NCI-H2029 (cell line): ENCODE measurements around the gene BACH2.

ENCODE experiments used
- DNase-seq: peaks from one replicate; lab custom pipeline; 2025; lab: John Stamatoyannopoulos, UW

Gene BACH2

GRCh38 chr6:90096818-90097217 is 199.8 kb downstream of the BACH2 start:
- no peak for DNase-seq

- no peak for DNase-seq
Observed at GRCh38 chr6:90095788-90096187, 200.9 kb downstream of the BACH2 start.

DNA sequence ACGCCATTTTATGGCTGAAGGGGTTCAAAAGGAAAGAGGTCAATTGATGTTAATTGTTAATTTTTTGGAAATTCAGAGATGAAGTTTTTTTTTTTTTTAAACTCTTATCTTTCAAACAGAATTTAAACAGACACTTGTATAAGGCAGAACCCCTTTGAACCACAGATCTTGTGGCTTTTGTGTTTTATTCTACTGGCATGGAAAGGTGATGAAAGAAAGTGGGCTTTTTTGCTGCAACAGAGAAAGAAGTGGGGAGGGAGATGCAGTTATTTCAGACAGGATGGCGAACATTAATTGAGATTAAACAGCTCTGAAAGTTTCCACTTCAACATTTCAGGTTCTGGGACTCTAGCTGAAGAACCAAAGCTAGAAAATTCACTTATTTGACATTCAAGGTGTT is 201.5 kb downstream of the BACH2 start:
- DNase-seq = no peak

DNA sequence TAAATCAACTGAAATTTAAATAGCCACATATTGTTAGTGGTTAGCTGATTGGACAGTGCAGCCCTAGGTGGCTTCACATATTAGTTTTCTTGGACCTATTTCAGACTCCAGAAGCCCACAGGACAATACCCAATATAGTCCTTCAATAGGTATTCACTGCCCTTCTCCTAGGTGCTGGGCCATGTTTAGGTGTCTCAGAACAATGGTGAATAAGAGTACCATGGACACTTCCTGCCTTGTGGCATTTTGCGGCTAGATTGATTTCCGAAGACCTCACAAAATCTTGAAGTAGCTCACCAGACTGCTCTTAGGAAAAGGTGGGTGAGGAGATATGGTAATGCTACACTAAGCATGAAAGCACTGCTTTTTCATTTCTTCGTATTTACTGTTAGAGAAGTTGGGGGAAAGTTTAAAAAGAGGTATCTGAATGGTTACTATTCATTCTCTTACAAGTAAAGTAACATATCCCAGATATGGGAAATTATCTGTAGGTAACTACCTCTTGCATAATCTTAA is 203.0 kb downstream of the BACH2 start:
- no peak for DNase-seq

- no peak for DNase-seq
Observed at GRCh38 chr6:90090866-90091265, 205.8 kb downstream of the BACH2 start.

DNA sequence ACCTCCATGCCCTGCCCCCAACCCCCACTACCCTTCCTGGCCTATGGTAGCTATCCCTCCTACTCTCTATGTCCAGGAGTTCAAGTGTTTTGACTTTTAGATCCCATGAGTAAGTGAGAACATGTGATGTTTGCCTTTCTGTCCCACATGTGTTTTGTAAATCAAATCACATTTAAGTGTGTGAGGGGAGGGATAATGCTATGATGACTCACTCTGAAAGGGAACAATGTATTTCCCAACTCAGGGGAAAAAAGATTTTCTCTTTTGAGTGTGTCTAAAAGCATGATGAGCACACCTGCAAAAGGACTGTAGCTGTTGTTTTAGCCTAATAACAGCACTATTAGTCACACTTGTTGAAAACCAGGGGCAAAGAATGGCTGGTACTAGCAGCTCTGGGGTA is 208.6 kb downstream of the BACH2 start:
- no peak for DNase-seq

GRCh38 chr6:90087106-90087833 is 209.4 kb downstream of the BACH2 start:
- DNase-seq = no peak

DNA sequence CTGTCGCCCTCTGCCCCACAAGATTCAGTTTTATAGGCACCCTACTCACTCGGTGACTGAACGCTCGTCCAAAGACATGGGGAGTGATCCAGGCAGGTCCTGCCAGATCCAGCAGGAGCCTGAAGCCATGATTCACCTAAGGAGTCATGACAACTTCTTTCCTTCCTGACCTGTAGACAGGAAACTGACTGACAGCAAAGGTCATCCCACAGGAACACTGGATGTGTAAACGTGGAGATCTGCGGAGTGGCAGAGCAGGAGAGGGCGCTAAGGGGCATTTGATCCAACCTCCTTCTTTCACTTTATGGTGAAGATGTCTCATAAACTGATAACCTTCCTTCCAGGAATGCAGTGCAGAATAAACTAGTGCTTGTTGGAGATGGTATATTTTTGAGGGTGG is 210.1 kb downstream of the BACH2 start:
- DNase-seq = no peak

DNA sequence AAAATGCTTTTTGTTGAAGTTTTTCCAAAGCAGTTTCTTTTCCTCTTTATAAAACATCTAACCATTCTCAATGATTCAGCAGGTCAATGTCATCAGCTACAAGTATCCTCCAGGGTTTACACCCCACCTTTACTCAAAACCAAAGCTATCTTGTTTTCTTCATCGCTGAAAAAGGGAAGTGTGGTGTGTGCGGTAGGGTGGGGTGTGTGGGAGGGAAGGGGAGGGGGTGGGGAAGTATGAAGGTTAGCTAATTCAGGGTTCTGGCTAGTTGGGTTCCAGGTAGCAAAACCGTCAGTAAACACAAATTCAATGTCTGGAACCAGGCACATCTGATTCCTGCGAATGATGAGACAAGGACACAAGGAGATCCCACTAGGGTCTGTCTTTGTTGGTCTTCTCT is 212.8 kb downstream of the BACH2 start:
- DNase-seq = no peak

DNA sequence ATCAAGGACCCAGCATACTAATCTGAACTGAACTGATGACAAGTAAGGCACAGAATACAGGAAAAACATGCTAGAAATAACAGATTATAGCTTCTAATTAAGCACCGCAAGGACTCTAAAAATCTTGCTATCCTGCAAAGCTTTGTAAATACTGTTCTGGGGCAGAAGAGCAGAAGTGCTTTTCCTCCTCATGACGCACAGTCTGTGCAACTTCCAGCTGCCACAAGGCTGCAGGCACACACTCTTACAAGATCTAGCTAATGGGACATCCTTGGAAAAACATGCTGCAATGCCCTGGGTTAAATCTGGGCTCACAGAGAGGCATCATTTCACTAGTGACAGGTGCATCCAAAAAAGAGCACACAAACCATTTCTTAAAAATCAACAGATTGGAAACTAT is 213.8 kb downstream of the BACH2 start:
- DNase-seq = no peak

- DNase-seq = no peak
Observed at GRCh38 chr6:90080876-90081481, 215.7 kb downstream of the BACH2 start.

GRCh38 chr6:90079560-90080490 is 216.8 kb downstream of the BACH2 start:
- no peak for DNase-seq

DNA sequence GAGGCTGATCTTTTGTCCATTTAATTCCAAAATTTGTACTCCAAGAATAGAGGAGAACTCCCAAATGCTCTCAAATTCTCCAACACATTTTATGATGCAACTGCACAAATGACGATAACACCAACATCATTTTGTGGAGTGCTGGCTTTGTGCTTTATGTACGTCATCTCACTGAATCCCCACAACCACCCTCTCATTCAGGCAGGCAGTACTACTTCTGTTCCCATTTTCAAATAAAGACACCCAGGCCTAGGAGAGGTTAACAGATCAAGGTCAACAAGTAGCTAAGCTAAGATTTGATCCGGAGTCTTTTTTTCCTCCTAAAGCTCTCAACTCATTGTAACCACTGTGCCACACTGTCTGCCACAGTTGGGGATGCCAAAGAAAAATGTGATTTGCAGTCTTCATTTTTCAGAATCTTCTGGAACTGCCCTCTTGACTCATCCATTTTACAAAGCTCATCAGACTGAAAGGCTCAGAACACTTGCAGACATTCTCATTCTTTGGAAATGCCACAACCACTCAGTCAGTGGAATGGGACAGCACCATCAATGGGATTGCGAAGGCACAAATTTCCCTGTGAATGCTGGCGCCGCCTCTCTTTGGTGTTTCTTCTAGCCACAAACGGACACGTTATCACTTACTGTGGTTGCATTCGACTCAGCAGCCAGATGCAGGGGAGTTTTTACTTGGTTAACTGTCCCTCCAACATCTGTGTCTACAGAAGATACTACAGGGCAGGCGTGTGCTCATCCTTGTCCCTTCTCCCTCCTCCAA is 217.9 kb downstream of the BACH2 start:
- DNase-seq = no peak

DNA sequence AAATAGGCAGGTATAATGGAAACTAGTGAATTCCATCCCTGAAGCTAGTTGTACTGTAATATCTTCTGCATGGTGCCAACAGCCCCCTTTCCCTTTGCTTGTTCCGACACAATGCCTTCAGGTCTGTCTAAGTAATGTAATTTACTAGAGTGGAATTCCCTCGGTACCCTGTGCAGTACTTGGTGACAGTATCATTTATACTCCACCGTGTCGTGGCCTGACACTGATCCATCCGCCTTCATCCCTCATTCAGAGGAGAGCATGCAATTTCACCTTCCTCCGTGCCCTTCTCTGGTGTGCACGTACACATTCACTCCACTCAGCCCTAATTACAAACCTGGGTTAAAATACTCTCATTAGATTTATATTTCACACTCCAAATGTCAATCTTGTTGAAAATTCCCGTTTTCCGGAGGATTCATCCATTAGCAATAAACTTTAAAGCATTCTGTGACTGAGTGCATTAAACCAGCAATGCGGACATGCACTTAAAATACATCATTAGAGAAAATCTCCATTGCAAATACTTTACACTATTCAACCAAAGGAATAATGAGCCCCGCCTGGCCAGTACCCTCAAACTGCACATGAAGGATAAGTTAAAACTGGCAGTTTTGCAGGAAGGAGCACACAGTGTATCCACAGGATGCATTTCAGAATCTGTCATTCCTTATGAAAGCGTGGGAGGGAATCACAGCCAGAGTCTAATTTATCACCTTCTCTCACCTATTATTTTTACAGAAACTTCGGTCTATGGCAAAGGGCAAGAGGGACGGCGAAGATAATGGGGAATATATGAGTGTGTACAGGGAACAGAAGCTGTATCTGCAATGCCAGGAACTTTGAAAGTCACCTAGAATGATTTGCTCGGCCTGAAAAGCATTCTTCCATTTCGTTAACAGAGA is 219.9 kb downstream of the BACH2 start:
- DNase-seq = no peak

DNA sequence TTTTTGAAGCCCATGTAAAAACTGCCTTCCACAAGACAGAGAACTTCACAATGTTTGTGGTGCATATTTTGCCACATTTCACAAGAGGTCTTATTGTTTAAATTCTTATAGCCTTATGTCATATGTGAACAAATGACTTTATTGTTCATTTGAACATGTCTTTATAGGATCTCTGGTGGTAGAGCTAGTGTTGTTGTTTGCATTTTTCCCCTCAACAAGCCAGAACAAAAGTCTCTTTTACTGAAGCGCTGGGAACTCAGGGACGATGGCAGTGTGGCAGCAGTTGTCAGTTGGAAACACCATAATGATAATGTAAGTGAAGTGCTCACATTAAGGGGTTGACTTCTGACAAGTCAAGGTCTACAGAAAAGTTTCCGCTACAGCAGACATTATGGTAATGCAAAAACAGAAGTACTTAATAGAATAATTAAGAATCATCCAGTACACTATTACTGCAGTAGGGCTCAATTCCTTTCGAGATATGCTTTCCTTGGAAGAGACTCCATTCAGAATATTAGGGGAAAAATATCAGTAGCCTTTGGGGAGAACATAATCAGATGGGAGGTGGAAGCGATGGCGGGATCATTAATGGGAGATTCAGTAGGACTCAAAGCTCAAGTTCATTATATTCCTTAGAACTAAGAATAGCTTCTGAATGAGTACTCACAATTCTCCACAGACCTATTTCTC is 222.3 kb downstream of the BACH2 start:
- no peak for DNase-seq

- no peak for DNase-seq
Observed at GRCh38 chr6:90072935-90073464, 223.6 kb downstream of the BACH2 start.

DNA sequence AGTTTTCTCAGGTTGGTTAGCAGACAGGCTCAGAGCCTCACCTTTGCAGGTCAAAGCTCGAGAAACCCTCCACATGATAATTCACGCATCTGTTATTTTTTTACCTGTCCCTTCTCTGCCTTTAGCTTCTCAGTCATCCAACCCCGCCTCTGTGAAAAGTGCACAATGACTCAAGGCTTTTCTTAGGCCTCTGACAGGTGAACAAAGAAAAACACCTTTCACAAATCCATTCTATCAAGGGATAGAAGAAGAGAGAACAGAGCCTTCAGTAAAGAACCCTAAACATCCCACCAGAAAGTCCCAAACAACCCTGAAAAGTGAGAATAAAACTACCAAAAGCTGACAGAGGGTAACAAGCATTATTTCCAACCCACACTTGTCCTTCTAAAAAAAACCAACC is 224.1 kb downstream of the BACH2 start:
- DNase-seq = no peak

- no peak for DNase-seq
Observed at GRCh38 chr6:90068703-90069523, 227.7 kb downstream of the BACH2 start.

DNA sequence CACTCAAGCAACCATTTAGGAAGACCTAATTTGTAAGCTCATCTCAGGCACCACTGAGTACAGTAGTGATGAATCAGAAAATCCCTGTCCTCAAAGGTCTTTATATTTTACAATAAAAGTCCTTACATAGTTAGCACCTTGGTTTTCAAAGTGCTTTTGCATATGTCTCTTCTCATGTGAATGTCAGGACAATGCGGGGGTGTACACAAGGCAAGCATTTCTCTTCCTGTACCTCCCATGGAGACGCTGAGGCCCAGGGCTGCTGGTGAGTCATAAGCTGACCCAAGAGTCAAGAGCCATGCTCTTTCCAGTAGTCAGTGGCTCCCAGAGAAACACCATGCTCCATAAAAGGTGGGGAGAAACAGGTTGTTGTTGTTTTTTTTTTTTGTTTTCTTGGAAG is 228.4 kb downstream of the BACH2 start:
- no peak for DNase-seq
